ENCODE results near the gene ITGA2.

The ITGA2 gene

GRCh38 chr5:52989025-52989780 lies at the start of gene ITGA2:
Gene ITGA2, plus strand, starts transcription at chr5:52989352. Its CDS starts 117 bp downstream, at chr5:52989469.
- H3K27ac ChIP-seq: no peak within 1 kb of the TSS
- H3K9me3 ChIP-seq (ENCODE audit: low read depth, low read length): no peaks in the 10 kb centered on the region
- TF ChIP-seq POLR2AphosphoS5 (IDR thresholded peaks at IDR 0.05; ENCODE audit: borderline replicate concordance, low read depth, low read length) (no peak; the same call in 1 of the 2 replicates), FOXP2 (optimal IDR thresholded peaks at IDR 0.05; ENCODE audit: control extremely low read depth, extremely low read length, insufficient read depth) (no peak), EZH2 (IDR thresholded peaks at IDR 0.05) (no peak)
- H3K36me3 ChIP-seq (ENCODE audit: insufficient read depth, low read length): no peaks in the 10 kb centered on the region
- peak within 1 kb of the TSS; percentile 24 for H3K9ac ChIP-seq (ENCODE audit: insufficient read length)
- no peak for DNase-seq (ENCODE audit: low read depth, low spot score)
- H3K4me3 ChIP-seq: peak within 1 kb of the TSS; percentile 81

GRCh38 chr5:52943285-52943684 lies 45.9 kb upstream of the ITGA2 start:
- no peaks in the 10 kb centered on the region for H3K9me3 ChIP-seq (ENCODE audit: low read depth, low read length)
- no peak overlapping the region for H3K27ac ChIP-seq
- H3K36me3 ChIP-seq (ENCODE audit: insufficient read depth, low read length): no peaks in the 10 kb centered on the region
- no peak overlapping the region for H3K4me3 ChIP-seq
- TF ChIP-seq EZH2 (IDR thresholded peaks at IDR 0.05) (no peak), FOXP2 (optimal IDR thresholded peaks at IDR 0.05; ENCODE audit: control extremely low read depth, extremely low read length, insufficient read depth) (no peak)
- no peak for DNase-seq (ENCODE audit: low read depth, low spot score)
- no peak overlapping the region for H3K9ac ChIP-seq (ENCODE audit: insufficient read length)

DNA sequence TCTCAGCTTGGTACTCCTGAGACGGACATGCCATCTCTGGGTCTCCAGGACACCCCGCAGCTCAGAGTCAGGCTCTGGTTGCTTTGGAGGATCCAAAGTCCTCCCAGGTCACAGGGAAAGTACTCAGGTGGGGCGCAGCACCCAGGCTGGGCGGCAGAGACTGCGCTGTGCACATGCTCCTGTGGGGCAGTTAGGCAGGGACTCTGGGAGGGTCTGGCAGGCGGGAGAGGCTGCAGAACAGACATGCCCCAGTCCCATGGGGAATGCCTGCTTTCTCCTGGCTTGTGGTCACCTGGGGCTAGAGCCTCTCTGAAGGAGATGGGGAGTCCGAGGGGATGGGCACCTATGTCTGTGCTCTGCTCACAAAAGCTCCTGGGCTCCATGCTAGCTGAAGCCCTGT lies 45.3 kb upstream of the ITGA2 start:
- TF ChIP-seq POLR2AphosphoS5 (IDR thresholded peaks at IDR 0.05; ENCODE audit: borderline replicate concordance, low read depth, low read length) (no peak), FOXP2 (optimal IDR thresholded peaks at IDR 0.05; ENCODE audit: control extremely low read depth, extremely low read length, insufficient read depth) (no peak), EZH2 (IDR thresholded peaks at IDR 0.05) (no peak)
- Histone ChIP-seq H3K9me3 (ENCODE audit: low read depth, low read length) (no peaks in the 10 kb centered on the region), H3K9ac (ENCODE audit: insufficient read length) (no peak overlapping the region), H3K4me3 (no peak overlapping the region), H3K27ac (no peak overlapping the region), H3K36me3 (ENCODE audit: insufficient read depth, low read length) (no peaks in the 10 kb centered on the region)
- DNase-seq (ENCODE audit: low read depth, low spot score): no peak

DNA sequence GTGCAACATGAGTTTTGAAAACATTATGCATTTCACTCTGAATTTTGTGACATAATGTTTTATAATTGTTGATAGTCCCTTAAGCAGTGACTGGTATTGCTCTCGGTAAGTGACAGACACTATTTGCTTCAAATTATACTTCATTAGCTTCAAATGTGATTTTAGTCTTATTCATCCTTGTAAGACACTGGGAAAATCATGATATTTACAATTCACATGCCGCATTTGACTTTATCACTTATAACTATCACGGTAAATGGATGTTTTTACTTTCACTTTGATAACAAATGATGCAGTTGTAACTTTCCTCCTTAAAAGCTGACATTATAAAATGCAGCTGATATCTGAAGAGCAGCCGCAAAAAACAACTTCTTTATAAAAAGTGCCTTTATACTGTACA lies 44.1 kb upstream of the ITGA2 start:
- Histone ChIP-seq H3K36me3 (ENCODE audit: insufficient read depth, low read length) (no peaks in the 10 kb centered on the region), H3K27ac (no peak overlapping the region), H3K4me3 (peak overlapping the region; percentile 21; the same call in 1 of the 2 replicates), H3K9ac (ENCODE audit: insufficient read length) (no peak overlapping the region), H3K9me3 (ENCODE audit: low read depth, low read length) (no peaks in the 10 kb centered on the region)
- TF ChIP-seq FOXP2 (optimal IDR thresholded peaks at IDR 0.05; ENCODE audit: control extremely low read depth, extremely low read length, insufficient read depth) (no peak), POLR2AphosphoS5 (IDR thresholded peaks at IDR 0.05; ENCODE audit: borderline replicate concordance, low read depth, low read length) (no peak), EZH2 (IDR thresholded peaks at IDR 0.05) (no peak)
- no peak for DNase-seq (ENCODE audit: low read depth, low spot score)

DNA sequence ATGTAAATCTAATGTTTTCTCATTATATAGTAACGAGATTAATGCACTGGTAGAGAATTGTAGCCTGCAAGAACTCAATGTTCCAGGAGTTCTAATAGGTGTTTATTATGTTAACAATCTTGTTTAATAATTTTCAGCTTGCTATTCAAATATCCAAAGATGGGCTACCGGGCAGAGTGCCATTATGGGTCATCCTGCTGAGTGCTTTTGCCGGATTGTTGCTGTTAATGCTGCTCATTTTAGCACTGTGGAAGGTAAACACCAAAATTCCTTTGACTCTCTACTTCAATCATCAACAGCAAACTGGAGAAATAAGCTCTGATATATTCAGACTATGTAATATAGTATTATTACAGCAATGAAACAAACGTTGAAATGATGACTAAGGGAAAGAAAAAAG lies 41.9 kb upstream of the ITGA2 start:
- H3K36me3 ChIP-seq (ENCODE audit: insufficient read depth, low read length): no peaks in the 10 kb centered on the region
- H3K9me3 ChIP-seq (ENCODE audit: low read depth, low read length): no peaks in the 10 kb centered on the region
- H3K27ac ChIP-seq: no peak overlapping the region
- DNase-seq (ENCODE audit: low read depth, low spot score): no peak
- H3K4me3 ChIP-seq: no peak overlapping the region
- H3K9ac ChIP-seq (ENCODE audit: insufficient read length): no peak overlapping the region
- TF ChIP-seq FOXP2 (optimal IDR thresholded peaks at IDR 0.05; ENCODE audit: control extremely low read depth, extremely low read length, insufficient read depth): no peak
- no peak for TF ChIP-seq POLR2AphosphoS5 (IDR thresholded peaks at IDR 0.05; ENCODE audit: borderline replicate concordance, low read depth, low read length)
- TF ChIP-seq EZH2 (IDR thresholded peaks at IDR 0.05): no peak

- Histone ChIP-seq H3K4me3 (no peak overlapping the region), H3K36me3 (ENCODE audit: insufficient read depth, low read length) (no peaks in the 10 kb centered on the region), H3K9ac (ENCODE audit: insufficient read length) (no peak overlapping the region), H3K9me3 (ENCODE audit: low read depth, low read length) (no peaks in the 10 kb centered on the region), H3K27ac (no peak overlapping the region)
- no peak for TF ChIP-seq POLR2AphosphoS5 (IDR thresholded peaks at IDR 0.05; ENCODE audit: borderline replicate concordance, low read depth, low read length)
- no peak for TF ChIP-seq EZH2 (IDR thresholded peaks at IDR 0.05)
- no peak for TF ChIP-seq FOXP2 (optimal IDR thresholded peaks at IDR 0.05; ENCODE audit: control extremely low read depth, extremely low read length, insufficient read depth)
- no peak for DNase-seq (ENCODE audit: low read depth, low spot score)
These were observed 41.3 kb upstream of the ITGA2 start for GRCh38 chr5:52947851-52948250.

- no peak for TF ChIP-seq EZH2 (IDR thresholded peaks at IDR 0.05)
- no peak for TF ChIP-seq FOXP2 (optimal IDR thresholded peaks at IDR 0.05; ENCODE audit: control extremely low read depth, extremely low read length, insufficient read depth)
- no peak for TF ChIP-seq POLR2AphosphoS5 (IDR thresholded peaks at IDR 0.05; ENCODE audit: borderline replicate concordance, low read depth, low read length)
- DNase-seq (ENCODE audit: low read depth, low spot score): peak; percentile 42
- no peak overlapping the region for H3K9ac ChIP-seq (ENCODE audit: insufficient read length)
- H3K27ac ChIP-seq: no peak overlapping the region
- H3K36me3 ChIP-seq (ENCODE audit: insufficient read depth, low read length): no peaks in the 10 kb centered on the region
- H3K9me3 ChIP-seq (ENCODE audit: low read depth, low read length): no peaks in the 10 kb centered on the region
- H3K4me3 ChIP-seq: no peak overlapping the region
These were observed 40.6 kb upstream of the ITGA2 start for GRCh38 chr5:52948418-52949076.

- no peaks in the 10 kb centered on the region for H3K9me3 ChIP-seq (ENCODE audit: low read depth, low read length)
- H3K4me3 ChIP-seq: no peak overlapping the region
- no peak for DNase-seq (ENCODE audit: low read depth, low spot score)
- H3K27ac ChIP-seq: no peak overlapping the region
- no peak overlapping the region for H3K9ac ChIP-seq (ENCODE audit: insufficient read length)
- TF ChIP-seq FOXP2 (optimal IDR thresholded peaks at IDR 0.05; ENCODE audit: control extremely low read depth, extremely low read length, insufficient read depth): no peak
- no peak for TF ChIP-seq EZH2 (IDR thresholded peaks at IDR 0.05)
- TF ChIP-seq POLR2AphosphoS5 (IDR thresholded peaks at IDR 0.05; ENCODE audit: borderline replicate concordance, low read depth, low read length): no peak
- no peaks in the 10 kb centered on the region for H3K36me3 ChIP-seq (ENCODE audit: insufficient read depth, low read length)
These were observed 38.5 kb upstream of the ITGA2 start for GRCh38 chr5:52950686-52951085.

All from SK-N-MC (cell line).